ENCODE data around the gene DLD. TPM values are rescaled to one million over a fixed set of nuclear protein-coding genes. Genes with fewer than 3 reads are reported as not detected.

The DLD gene
- total RNA-seq, 8 experiments from 2014 or later = 43.2 to 115 (median 71.6) TPM

Other genes with a start within 250 kb of the DLD start
- under 1 TPM in 5 of 8 experiments, not detected in 3; 0.05 to 0.63 (median 0.47) TPM for gene SLC26A4, start 230.4 kb upstream of the DLD start, total RNA-seq
- 10 to 100 TPM; 18.3 to 27.6 (median 24.5) TPM for gene CBLL1, start 147.0 kb upstream of the DLD start, total RNA-seq
- under 1 TPM in 3 of 8 experiments, not detected in 5; 0.05 to 0.21 (median 0.17) TPM for gene SLC26A3, start 88.0 kb upstream of the DLD start, total RNA-seq
- gene LAMB1, start 112.0 kb downstream of the DLD start, total RNA-seq = 100 to 1,000 TPM in 4 of 8 experiments, 10 to 100 TPM in 4; 11.1 to 564 (median 88.7) TPM
- 1 to 10 TPM in 2 of 8 experiments, under 1 TPM in 6; 0.07 to 1.2 (median 0.56) TPM for gene LAMB4, start 239.2 kb downstream of the DLD start, total RNA-seq